Urothelium cell line (cell line): Measurements from ENCODE around the gene AMOTL1.

Experiments
- DNase-seq: peaks from one replicate; pipeline ENCODE4 v3.0.0; 2011; ENCODE audit warnings: low spot score, mixed read lengths
- FAIRE-seq: peaks from 2 replicates; lab custom pipeline; 2011; peaks lifted over from hg19 to GRCh38; lab: Jason Lieb, UNC

AMOTL1 gene

GRCh38 chr11:94767701-94768601 is at the start of gene AMOTL1:
TSS of gene AMOTL1 (plus strand) at chr11:94768356. CDS start at chr11:94768512, 156 bp downstream.
- DNase-seq, result peak; percentile 92
- peak; percentile 5 for FAIRE-seq

DNA sequence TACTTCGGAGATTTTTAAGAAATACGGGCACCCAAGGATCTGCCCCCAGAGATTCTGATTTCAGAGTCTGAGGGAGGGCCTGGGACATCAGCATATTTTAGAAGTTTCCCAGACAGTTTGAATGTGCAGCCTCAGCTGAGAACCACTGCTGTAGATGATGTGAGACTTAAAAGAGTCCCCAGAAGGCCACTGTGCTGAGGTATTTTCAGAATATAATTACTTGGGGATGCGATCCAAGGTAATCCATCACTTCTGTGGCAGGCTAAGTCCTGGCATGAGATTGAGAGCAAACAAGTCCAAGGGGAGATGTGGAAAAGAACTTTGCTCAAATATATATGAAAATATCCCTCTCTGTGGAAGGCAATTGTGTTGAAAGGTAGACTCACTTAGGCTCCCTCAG is 48.3 kb upstream of the AMOTL1 start:
- DNase-seq, result no peak
- FAIRE-seq, result no peak

DNA sequence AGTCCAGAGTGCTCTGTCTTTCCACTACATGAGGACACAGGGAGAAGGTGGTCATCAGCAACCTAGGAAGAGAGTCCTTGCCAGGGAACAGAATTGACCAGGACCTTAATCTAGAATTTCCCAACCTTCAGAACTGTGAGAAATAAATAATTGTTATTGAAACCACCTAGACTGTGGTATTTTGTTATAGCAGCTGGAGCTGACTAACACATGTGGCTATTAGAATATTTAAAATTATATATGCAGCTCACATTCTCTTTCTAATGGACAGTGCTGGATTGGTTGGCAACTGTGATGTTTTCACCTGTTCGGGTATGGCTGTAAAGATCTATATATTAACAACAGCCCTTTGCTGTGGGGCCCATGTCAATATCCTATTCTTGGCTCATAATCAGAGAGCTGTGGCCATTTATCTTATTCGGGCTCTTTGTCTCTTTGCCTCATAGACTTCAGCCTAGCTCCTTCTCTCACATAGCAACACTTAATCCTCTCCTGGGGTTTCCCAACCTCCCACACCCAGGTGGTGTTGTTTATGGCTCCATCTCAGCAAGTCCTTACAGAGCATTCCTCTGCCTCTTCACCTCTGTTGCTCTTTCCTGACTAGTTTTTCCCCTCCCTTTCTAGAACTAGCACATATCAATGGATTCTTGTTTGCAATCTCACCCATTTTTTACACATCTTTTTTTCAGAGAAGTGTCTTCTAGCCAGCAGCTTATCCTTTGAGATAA is 46.4 kb upstream of the AMOTL1 start:
- FAIRE-seq (no peak), DNase-seq (no peak)

DNA sequence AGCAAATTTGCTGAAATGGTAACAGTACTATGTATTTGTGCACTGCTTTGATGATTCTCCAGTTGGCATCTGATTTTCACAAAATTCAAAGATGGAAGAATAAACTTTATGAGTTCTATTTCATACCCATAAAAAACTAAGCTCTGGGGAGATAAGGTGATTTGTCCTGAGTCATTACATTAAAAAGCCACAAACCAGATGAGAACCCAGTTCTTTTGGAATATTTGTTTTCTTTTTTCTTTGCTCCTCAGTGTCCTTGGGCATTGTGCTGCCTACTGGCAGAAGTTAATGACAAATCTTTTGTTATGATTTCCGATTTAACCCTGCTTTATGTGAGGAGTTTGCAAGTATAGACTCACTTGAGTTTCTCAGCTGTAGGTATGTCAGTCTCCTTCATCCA is 45.4 kb upstream of the AMOTL1 start:
- DNase-seq (no peak), FAIRE-seq (no peak)

- DNase-seq (no peak), FAIRE-seq (no peak)
Measured at GRCh38 chr11:94725097-94725496, 43.1 kb upstream of the AMOTL1 start.

GRCh38 chr11:94727819-94728218 is 40.3 kb upstream of the AMOTL1 start:
- FAIRE-seq (no peak), DNase-seq (no peak)

GRCh38 chr11:94728541-94728940 is 39.6 kb upstream of the AMOTL1 start:
- DNase-seq (peak; percentile 32), FAIRE-seq (no peak)

DNA sequence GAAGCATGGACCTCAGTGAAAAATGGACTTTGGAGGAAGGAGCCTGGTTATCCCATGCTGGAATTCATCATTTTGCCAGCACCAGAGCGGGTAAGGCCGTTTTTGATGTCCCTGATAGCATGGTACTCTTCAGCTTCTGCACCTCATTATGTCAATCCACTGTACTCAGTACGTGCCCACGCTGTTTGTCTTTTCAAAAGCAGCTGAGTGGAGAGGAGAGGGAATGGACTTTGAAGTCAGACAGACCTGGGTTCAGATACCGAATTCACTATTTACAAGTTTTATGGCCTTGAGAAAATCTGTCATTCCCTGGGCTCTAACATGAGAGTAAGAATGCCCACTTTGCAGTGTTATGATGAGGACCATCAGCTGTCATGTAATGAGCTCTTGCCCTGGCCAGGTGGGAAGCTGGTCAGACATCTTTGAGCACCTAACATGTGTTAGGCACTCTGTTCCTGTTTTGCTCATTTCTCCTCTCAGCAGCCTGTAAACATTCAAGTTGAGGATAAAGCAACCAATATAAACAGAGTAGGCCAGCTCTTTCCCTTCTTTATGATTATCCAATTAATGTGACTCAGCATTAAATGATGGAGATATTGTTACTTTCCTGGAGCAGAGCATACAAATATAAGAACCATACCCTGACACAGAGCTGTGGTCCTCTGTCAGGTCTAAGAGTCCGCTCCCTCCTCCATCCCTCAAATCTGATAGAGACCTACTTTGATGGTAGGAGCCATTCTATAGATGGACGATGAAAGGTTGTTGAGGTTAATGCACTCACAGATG is 39.0 kb upstream of the AMOTL1 start:
- DNase-seq (no peak), FAIRE-seq (no peak)

DNA sequence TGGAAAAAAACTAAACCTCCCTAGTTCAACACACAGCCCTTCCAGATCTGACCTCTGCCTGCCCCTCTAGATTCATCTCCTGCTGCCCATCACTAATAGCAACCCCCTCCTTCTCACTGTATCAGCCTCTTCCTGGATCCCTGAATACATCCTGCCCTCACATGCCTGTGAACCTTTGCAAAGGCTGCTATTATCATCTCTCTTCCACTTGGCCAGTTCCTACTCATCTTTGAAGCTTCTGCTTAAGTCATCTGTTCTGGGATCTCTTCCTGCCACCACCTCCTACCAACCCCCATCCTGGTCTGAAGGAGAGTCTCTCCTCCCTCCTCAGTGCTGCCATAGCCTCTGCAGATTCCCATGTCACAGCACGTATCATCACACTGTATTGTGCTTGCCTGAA is 38.0 kb upstream of the AMOTL1 start:
- DNase-seq, result no peak
- no peak for FAIRE-seq

- FAIRE-seq (no peak), DNase-seq (peak; percentile 53)
Measured at GRCh38 chr11:94731880-94732601, 36.1 kb upstream of the AMOTL1 start.

DNA sequence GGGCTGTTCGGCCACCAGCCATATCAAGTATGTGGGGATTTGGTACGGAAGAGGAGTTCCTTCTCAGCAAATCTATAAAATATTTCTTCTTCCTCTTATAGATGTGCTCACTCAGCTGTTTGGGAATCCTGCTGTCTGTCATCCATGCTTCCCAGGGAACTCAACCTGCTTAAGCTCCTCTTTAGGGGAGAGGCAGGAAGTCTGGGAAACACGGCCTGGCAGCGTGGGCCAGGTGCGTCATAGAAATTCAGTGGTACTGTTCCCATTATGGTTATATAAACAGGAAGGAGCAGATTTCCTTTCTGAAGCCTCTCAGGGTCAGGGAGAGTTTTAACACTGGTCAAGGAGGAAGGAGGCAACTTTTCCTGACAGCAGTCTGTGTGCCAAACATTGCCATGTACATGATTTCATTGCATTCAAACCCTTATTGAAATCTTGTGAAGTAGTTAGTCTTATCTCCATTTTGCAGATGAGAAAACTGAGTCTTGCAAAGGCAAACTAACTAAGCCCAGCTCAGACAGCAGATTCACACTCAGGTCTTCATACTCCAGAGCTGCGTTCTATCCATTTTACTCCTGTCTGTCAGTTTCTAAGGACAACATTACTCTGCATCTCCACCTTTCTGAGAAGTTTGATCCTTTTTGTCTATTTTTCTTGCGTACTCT is 35.4 kb upstream of the AMOTL1 start:
- FAIRE-seq (no peak), DNase-seq (peak; percentile 39)

DNA sequence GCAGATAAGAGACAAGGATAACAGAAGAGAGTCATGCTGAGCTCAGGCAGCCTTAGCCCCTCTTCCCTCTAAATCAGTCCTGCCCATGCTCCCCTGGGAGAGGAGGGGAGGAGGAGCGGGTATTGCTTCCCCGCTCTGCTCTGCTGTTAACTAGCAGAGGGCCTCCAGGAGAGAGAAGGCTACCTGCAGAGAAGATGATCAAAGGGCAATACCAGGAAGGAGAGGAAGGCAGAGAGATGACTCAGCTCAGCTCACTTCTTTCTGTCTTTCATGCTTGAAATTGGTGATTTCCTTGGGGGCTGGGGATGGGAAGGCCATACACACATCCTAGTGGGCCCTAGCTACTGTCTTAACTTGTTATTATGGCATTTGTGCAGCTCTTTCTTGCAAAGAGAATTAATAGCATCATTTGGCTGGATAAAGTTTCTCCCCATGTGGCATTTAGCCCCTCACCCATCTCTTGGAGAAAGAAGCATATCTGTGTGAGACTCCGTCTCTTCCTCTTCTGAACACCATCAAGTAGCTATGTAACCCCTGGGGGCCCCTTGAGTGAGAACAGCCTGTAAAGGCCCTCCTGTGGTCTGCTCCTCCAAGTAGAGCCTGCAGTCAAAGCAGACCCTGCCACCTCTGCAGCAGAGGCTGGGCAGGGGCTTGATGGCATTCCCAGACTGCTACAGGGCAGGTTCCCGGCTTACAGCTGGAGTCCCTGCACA is 33.4 kb upstream of the AMOTL1 start:
- DNase-seq, result peak; percentile 33
- no peak for FAIRE-seq

DNA sequence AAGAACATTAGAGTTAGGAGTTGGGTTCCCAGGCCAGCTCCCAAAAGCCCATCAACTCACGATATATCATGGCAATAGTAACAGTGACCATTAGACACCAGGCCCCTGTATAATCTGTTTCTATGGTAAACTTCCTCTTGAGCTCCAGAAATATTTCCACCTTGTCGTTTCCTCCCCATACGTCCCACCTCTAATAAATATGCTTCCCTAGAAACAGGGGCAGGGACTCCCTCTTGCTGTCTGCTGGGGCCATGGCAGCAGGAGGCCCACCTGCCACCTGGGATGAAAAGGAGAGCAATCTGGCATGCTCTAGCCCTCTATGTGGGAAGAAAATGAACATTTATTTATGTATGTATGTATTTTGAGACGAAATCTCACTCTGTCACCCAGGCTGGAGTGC is 32.2 kb upstream of the AMOTL1 start:
- FAIRE-seq, result no peak
- DNase-seq, result no peak

DNA sequence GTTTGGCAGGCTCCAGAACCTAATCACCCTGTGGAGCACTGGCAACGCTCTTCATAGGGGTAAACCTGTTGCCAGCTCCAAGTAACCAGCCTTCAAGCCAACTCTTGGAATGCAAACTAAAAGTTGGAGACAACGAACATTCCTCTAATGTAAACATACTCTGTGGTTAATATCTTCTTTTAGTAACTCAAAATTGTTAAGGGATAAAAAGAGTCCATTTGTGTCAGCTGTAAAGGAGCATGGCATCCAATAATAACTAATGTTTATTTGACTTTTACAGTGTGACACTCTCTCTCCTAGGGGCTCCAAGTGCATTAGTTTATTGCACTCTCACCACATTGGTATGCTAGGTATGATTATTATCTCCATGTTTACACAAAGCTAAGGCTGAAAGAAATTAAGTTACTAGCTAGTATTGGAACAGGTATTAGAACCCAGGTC is 31.0 kb upstream of the AMOTL1 start:
- FAIRE-seq, result no peak

GRCh38 chr11:94738746-94739145 is 29.4 kb upstream of the AMOTL1 start:
- DNase-seq (no peak), FAIRE-seq (no peak)

More for the DNA sequence above, 31.0 kb upstream of the AMOTL1 start:
- peak; percentile 57 for DNase-seq

DNA sequence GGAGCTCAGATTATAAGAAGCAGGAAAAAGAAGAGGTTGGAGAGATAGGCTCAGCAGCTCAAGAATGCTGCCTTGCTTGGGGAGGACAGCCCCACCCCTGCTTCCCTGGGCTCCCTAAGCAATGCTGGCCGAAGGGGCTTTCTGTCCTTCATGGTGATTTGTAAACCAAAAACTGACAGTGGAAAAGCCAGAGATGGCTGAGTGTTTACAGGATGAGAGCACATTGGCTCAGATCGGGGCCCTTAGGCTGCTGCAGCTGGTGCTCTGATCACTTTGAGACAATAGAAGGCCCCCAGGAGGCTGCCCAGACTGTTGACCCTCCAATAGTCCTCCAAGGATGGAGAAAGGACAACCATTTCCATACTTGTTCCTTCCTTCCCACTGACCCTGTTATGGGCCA is 28.8 kb upstream of the AMOTL1 start:
- FAIRE-seq, result no peak
- no peak for DNase-seq

GRCh38 chr11:94740083-94741021 is 27.8 kb upstream of the AMOTL1 start:
- DNase-seq (peak; percentile 79), FAIRE-seq (no peak)

DNA sequence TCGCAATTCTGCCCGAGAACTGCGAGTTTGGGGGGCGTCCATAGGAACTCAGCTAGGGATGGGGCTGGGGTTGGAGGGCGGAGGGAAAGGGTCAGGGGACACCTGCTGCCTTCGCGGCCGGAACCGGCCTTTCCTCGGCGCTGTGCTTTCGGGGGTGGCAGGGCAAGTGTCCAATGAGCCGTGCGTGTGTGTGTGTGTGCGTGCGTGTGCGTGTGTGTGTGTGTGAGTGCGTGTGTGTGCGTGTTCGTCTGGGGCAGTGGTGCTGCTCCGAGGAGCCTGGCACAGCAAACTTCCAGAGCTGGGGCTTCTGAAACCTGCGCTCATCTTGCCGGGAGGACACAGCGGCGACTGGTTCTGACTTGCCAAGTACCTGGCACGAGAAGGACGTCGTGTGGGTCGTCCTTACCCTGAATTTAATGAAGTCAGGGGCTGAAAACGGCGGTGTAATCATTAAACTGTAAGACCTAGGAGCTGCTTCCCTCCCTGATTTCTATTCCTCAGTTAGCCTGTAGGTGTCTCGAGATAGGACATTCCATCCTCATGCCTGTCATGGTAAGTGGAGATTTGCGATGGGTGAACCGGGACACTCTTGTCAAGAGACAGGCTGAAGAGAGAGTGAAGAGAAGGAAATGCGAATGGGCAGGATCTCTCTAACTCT is 27.0 kb upstream of the AMOTL1 start:
- FAIRE-seq, result peak; percentile 90
- peak; percentile 73 for DNase-seq
